HEK293 (cell line): ENCODE results near the gene RBFOX2.

ENCODE experiments used
- BCL11B ChIP-seq: fragments of 450-650 bp; formaldehyde crosslinking; IDR thresholded peaks from 2 replicates; pipeline ENCODE4 v1.5.1; 2016; ENCODE audit warnings: low read depth, missing biosample characterization, missing genetic modification characterization
- BCL6B ChIP-seq: fragments of 450-650 bp; formaldehyde crosslinking; IDR thresholded peaks from 2 replicates; pipeline ENCODE4 v1.5.1; 2017; ENCODE audit warnings: missing biosample characterization, missing genetic modification characterization
- EGR2 ChIP-seq: fragments of 450-650 bp; formaldehyde crosslinking; IDR thresholded peaks from 2 replicates; pipeline ENCODE4 v1.5.1; 2016; ENCODE audit warnings: low read depth, missing biosample characterization, missing genetic modification characterization
- GLI4 ChIP-seq: fragments of 450-650 bp; formaldehyde crosslinking; IDR thresholded peaks from 2 replicates; pipeline ENCODE4 v1.5.1; 2016; ENCODE audit warnings: missing biosample characterization, missing genetic modification characterization
- GLIS2 ChIP-seq: fragments of 450-650 bp; formaldehyde crosslinking; IDR thresholded peaks from 2 replicates; pipeline ENCODE4 v1.5.1; 2016; ENCODE audit warnings: missing biosample characterization, missing genetic modification characterization
- IKZF3 ChIP-seq: fragments of 450-650 bp; IDR thresholded peaks from 2 replicates; pipeline ENCODE4 v1.5.0; 2018; ENCODE audit warnings: missing biosample characterization, mild to moderate bottlenecking, missing genetic modification characterization, moderate library complexity
- KLF9 ChIP-seq: fragments of 450-650 bp; formaldehyde crosslinking; IDR thresholded peaks from 2 replicates; pipeline ENCODE4 v1.5.1; 2016; ENCODE audit warnings: missing biosample characterization, missing genetic modification characterization, low read depth
- PRDM1 ChIP-seq: fragments of 450-650 bp; formaldehyde crosslinking; IDR thresholded peaks from 2 replicates; pipeline ENCODE4; 2016; ENCODE audit warnings: missing biosample characterization, missing genetic modification characterization
- SCRT1 ChIP-seq: fragments of 450-650 bp; formaldehyde crosslinking; IDR thresholded peaks from 2 replicates; pipeline ENCODE4 v1.5.1; 2016; ENCODE audit warnings: missing biosample characterization, missing genetic modification characterization, borderline replicate concordance
- TSHZ1 ChIP-seq: fragments of 450-650 bp; formaldehyde crosslinking; IDR thresholded peaks from 2 replicates; pipeline ENCODE4 v1.5.1; 2016; ENCODE audit warnings: missing biosample characterization, missing genetic modification characterization, borderline replicate concordance
- YY1 ChIP-seq: fragments of 450-650 bp; formaldehyde crosslinking; IDR thresholded peaks from 2 replicates; pipeline ENCODE4 v1.5.1; 2018; ENCODE audit warnings: missing biosample characterization, missing genetic modification characterization
- ZBTB49 ChIP-seq: fragments of 450-650 bp; formaldehyde crosslinking; IDR thresholded peaks from 2 replicates; pipeline ENCODE4 v1.5.1; 2016; ENCODE audit warnings: missing biosample characterization, missing genetic modification characterization, low read depth
- ZEB2 ChIP-seq: fragments of 450-650 bp; formaldehyde crosslinking; IDR thresholded peaks from 2 replicates; pipeline ENCODE4 v1.5.1; 2016; ENCODE audit warnings: missing biosample characterization, missing genetic modification characterization
- ZNF121 ChIP-seq: fragments of 450-650 bp; formaldehyde crosslinking; IDR thresholded peaks from 2 replicates; pipeline ENCODE4 v1.5.1; 2016; ENCODE audit warnings: missing biosample characterization, missing genetic modification characterization
- ZNF132 ChIP-seq: fragments of 450-650 bp; formaldehyde crosslinking; IDR thresholded peaks from 2 replicates; pipeline ENCODE4 v1.5.1; 2017; ENCODE audit warnings: missing biosample characterization, missing genetic modification characterization, borderline replicate concordance
- ZNF138 ChIP-seq: fragments of 450-650 bp; formaldehyde crosslinking; IDR thresholded peaks from 2 replicates; pipeline ENCODE4 v1.5.1; 2016; ENCODE audit warnings: missing biosample characterization, missing genetic modification characterization, borderline replicate concordance
- ZNF19 ChIP-seq: fragments of 450-650 bp; formaldehyde crosslinking; IDR thresholded peaks from 2 replicates; pipeline ENCODE4; 2016; ENCODE audit warnings: missing biosample characterization, missing genetic modification characterization, low read depth
- ZNF214 ChIP-seq: fragments of 450-650 bp; formaldehyde crosslinking; IDR thresholded peaks from 2 replicates; pipeline ENCODE4 v1.5.1; 2017; ENCODE audit warnings: missing biosample characterization, mild to moderate bottlenecking, missing genetic modification characterization, borderline replicate concordance
- ZNF341 ChIP-seq: fragments of 450-650 bp; formaldehyde crosslinking; IDR thresholded peaks from 2 replicates; pipeline ENCODE4; 2016; ENCODE audit warnings: low read depth, missing biosample characterization, missing genetic modification characterization
- ZNF416 ChIP-seq: fragments of 450-650 bp; formaldehyde crosslinking; IDR thresholded peaks from 2 replicates; pipeline ENCODE4 v1.5.1; 2016; ENCODE audit warnings: missing biosample characterization, missing genetic modification characterization
- ZNF585B ChIP-seq: fragments of 450-650 bp; formaldehyde crosslinking; IDR thresholded peaks from 2 replicates; pipeline ENCODE4 v1.5.1; 2016; ENCODE audit warnings: missing biosample characterization, missing genetic modification characterization
- ZNF621 ChIP-seq: fragments of 450-650 bp; formaldehyde crosslinking; IDR thresholded peaks from 2 replicates; pipeline ENCODE4 v1.5.1; 2017; ENCODE audit warnings: missing biosample characterization, missing genetic modification characterization
- ZNF843 ChIP-seq: fragments of 450-650 bp; formaldehyde crosslinking; IDR thresholded peaks from 2 replicates; pipeline ENCODE4 v1.5.1; 2016; ENCODE audit warnings: missing biosample characterization, missing genetic modification characterization
- TF ChIP-seq, protein P1 (sequence below): fragments of 450-650 bp; formaldehyde crosslinking; IDR thresholded peaks from 2 replicates; pipeline ENCODE4 v1.5.1; 2016; ENCODE audit warnings: missing biosample characterization, missing genetic modification characterization
- TF ChIP-seq, protein P2 (sequence below): fragments of 450-650 bp; formaldehyde crosslinking; IDR thresholded peaks from 2 replicates; pipeline ENCODE4 v1.5.1; 2017; ENCODE audit warnings: missing biosample characterization, missing genetic modification characterization
- TF ChIP-seq, protein P3 (sequence below): fragments of 450-650 bp; formaldehyde crosslinking; optimal IDR thresholded peaks from 2 replicates; pipeline ENCODE3; 2016; ENCODE audit warnings: missing biosample characterization, mild to moderate bottlenecking, missing genetic modification characterization
- TF ChIP-seq, protein P4 (sequence below): fragments of 450-650 bp; formaldehyde crosslinking; IDR thresholded peaks from 2 replicates; pipeline ENCODE4 v1.5.1; 2016; ENCODE audit warnings: missing biosample characterization, missing genetic modification characterization

The RBFOX2 gene

GRCh38 chr22:35921777-35922176, 106.8 kb downstream of the RBFOX2 start (continued):
- TF ChIP-seq, protein P1, sequence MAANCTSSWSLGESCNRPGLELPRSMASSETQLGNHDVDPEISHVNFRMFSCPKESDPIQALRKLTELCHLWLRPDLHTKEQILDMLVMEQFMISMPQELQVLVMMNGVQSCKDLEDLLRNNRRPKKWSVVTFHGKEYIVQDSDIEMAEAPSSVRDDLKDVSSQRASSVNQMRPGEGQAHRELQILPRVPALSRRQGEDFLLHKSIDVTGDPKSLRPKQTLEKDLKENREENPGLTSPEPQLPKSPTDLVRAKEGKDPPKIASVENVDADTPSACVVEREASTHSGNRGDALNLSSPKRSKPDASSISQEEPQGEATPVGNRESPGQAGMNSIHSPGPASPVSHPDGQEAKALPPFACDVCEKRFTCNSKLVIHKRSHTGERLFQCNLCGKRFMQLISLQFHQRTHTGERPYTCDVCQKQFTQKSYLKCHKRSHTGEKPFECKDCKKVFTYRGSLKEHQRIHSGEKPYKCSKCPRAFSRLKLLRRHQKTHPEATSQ, result no peak
- TF ChIP-seq ZNF214 (tag by site-specific recombination), result no peak
- TF ChIP-seq ZNF416, result no peak
- TF ChIP-seq ZNF19, result no peak
- TF ChIP-seq ZBTB49 (tag by site-specific recombination), result no peak
- TF ChIP-seq GLIS2, result no peak
- TF ChIP-seq, protein P2, sequence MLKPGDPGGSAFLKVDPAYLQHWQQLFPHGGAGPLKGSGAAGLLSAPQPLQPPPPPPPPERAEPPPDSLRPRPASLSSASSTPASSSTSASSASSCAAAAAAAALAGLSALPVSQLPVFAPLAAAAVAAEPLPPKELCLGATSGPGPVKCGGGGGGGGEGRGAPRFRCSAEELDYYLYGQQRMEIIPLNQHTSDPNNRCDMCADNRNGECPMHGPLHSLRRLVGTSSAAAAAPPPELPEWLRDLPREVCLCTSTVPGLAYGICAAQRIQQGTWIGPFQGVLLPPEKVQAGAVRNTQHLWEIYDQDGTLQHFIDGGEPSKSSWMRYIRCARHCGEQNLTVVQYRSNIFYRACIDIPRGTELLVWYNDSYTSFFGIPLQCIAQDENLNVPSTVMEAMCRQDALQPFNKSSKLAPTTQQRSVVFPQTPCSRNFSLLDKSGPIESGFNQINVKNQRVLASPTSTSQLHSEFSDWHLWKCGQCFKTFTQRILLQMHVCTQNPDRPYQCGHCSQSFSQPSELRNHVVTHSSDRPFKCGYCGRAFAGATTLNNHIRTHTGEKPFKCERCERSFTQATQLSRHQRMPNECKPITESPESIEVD (tag by site-specific recombination), result no peak
- TF ChIP-seq TSHZ1 (tag by site-specific recombination), result no peak
- no peak for TF ChIP-seq BCL11B (tag by site-specific recombination)
- TF ChIP-seq ZNF138 (tag by site-specific recombination), result no peak
- no peak for TF ChIP-seq KLF9 (tag by site-specific recombination)
- 0 out of 2 replicates have a peak, but pooled peaks have one; percentile 54 for TF ChIP-seq IKZF3
- TF ChIP-seq ZNF585B (tag by site-specific recombination), result no peak
- no peak for TF ChIP-seq GLI4 (tag by site-specific recombination)
- no peak for TF ChIP-seq SCRT1 (tag by site-specific recombination)
- no peak for TF ChIP-seq ZNF341
- no peak for TF ChIP-seq ZNF132 (tag by site-specific recombination)
- peak; percentile 68 for TF ChIP-seq PRDM1 (tag by site-specific recombination)
- TF ChIP-seq, protein P3, sequence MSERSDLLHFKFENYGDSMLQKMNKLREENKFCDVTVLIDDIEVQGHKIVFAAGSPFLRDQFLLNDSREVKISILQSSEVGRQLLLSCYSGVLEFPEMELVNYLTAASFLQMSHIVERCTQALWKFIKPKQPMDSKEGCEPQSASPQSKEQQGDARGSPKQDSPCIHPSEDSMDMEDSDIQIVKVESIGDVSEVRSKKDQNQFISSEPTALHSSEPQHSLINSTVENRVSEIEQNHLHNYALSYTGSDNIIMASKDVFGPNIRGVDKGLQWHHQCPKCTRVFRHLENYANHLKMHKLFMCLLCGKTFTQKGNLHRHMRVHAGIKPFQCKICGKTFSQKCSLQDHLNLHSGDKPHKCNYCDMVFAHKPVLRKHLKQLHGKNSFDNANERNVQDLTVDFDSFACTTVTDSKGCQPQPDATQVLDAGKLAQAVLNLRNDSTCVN (tag by site-specific recombination), result no peak
- no peak for TF ChIP-seq BCL6B (tag by site-specific recombination)
- TF ChIP-seq ZEB2 (tag by site-specific recombination), result peak; percentile 31; the same call in 1 of the 2 replicates
- no peak for TF ChIP-seq ZNF621 (tag by site-specific recombination)
- TF ChIP-seq, protein P4, sequence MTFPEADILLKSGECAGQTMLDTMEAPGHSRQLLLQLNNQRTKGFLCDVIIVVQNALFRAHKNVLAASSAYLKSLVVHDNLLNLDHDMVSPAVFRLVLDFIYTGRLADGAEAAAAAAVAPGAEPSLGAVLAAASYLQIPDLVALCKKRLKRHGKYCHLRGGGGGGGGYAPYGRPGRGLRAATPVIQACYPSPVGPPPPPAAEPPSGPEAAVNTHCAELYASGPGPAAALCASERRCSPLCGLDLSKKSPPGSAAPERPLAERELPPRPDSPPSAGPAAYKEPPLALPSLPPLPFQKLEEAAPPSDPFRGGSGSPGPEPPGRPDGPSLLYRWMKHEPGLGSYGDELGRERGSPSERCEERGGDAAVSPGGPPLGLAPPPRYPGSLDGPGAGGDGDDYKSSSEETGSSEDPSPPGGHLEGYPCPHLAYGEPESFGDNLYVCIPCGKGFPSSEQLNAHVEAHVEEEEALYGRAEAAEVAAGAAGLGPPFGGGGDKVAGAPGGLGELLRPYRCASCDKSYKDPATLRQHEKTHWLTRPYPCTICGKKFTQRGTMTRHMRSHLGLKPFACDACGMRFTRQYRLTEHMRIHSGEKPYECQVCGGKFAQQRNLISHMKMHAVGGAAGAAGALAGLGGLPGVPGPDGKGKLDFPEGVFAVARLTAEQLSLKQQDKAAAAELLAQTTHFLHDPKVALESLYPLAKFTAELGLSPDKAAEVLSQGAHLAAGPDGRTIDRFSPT, result no peak
- no peak for TF ChIP-seq ZNF121
- no peak for TF ChIP-seq ZNF843
- TF ChIP-seq YY1 (tag by site-specific recombination), result no peak
- TF ChIP-seq EGR2, result 0 out of 2 replicates have a peak, but pooled peaks have one; percentile 13
